NT2/D1 (cell line): Measurements from ENCODE around the gene CDH16.
"Not testable (repeated sequence)": the region's sequence is repeated elsewhere in the genome, so short reads cannot be mapped to it uniquely, and the experiment has no call there.

Experiments
- DNase-seq: peaks from one replicate; pipeline ENCODE4 v3.0.0-alpha.2; 2011; ENCODE audit warnings: low read depth, low spot score
- H3K27me3 ChIP-seq: 2 replicates; pipeline ENCODE4 v1.6.0; 2011; ENCODE audit warnings: mild to moderate bottlenecking; ENCODE audit not compliant: insufficient read length, insufficient read depth
- H3K36me3 ChIP-seq: 2 replicates; pipeline ENCODE4 v1.6.1; 2011; ENCODE audit warnings: mild to moderate bottlenecking, low read length, mixed read lengths; ENCODE audit not compliant: insufficient read depth, insufficient read length
- H3K4me1 ChIP-seq: 2 replicates; pipeline ENCODE4 v1.5.1; 2011; ENCODE audit not compliant: insufficient read depth, insufficient read length
- H3K4me3 ChIP-seq: 2 replicates; pipeline ENCODE4 v1.5.1; 2011; ENCODE audit warnings: low read depth; ENCODE audit not compliant: insufficient read length
- H3K9ac ChIP-seq: 2 replicates; pipeline ENCODE4 v1.6.0; 2011; ENCODE audit warnings: low read depth; ENCODE audit not compliant: insufficient read length
- H3K9me3 ChIP-seq: 2 replicates; pipeline ENCODE4 v1.5.1; 2011; ENCODE audit warnings: mild to moderate bottlenecking, low read length; ENCODE audit not compliant: insufficient read depth
- SUZ12 ChIP-seq: IDR thresholded peaks from 2 replicates; pipeline ENCODE4 v1.6.1; 2011; ENCODE audit not compliant: insufficient read length, insufficient read depth; ENCODE audit errors: extremely low read depth
- YY1 ChIP-seq: IDR thresholded peaks from 2 replicates; pipeline ENCODE4 v1.6.1; 2011; ENCODE audit not compliant: insufficient read length, insufficient read depth
- ZNF274 ChIP-seq: IDR thresholded peaks from 2 replicates; pipeline ENCODE4 v1.6.1; 2011; ENCODE audit warnings: mild to moderate bottlenecking, low read depth, low read length

Gene CDH16

GRCh38 chr16:66948134-66948836 lies 29.6 kb upstream of the CDH16 start:
- no peak for DNase-seq
- peak overlapping the region; percentile 19 for H3K4me3 ChIP-seq
- peaks cover 31% of the 10 kb centered on the region for H3K27me3 ChIP-seq

GRCh38 chr16:66947302-66948065 lies 28.8 kb upstream of the CDH16 start:
- Histone ChIP-seq H3K9ac (peak overlapping the region; percentile 46), H3K4me3 (peak overlapping the region; percentile 35), H3K9me3 (peaks cover 11% of the 10 kb centered on the region), H3K27me3 (peaks cover 31% of the 10 kb centered on the region), H3K4me1 (peaks cover 7% of the 10 kb centered on the region), H3K36me3 (peaks cover 16% of the 10 kb centered on the region)
- TF ChIP-seq SUZ12 (no peak), YY1 (no peak), ZNF274 (no peak)
- peak; percentile 78 for DNase-seq

More at GRCh38 chr16:66948134-66948836, 29.6 kb upstream of the CDH16 start:
- Histone ChIP-seq H3K4me1 (peaks cover 7% of the 10 kb centered on the region), H3K9ac (no peak overlapping the region), H3K9me3 (peaks cover 11% of the 10 kb centered on the region), H3K36me3 (peaks cover 8% of the 10 kb centered on the region)
- TF ChIP-seq ZNF274 (no peak), SUZ12 (no peak), YY1 (no peak)

- Histone ChIP-seq H3K9me3 (peaks cover 11% of the 10 kb centered on the region), H3K36me3 (peaks cover 22% of the 10 kb centered on the region), H3K4me3 (no peak overlapping the region), H3K9ac (no peak overlapping the region), H3K27me3 (peaks cover 31% of the 10 kb centered on the region), H3K4me1 (peaks cover 7% of the 10 kb centered on the region)
- TF ChIP-seq SUZ12 (no peak), ZNF274 (no peak), YY1 (no peak)
- no peak for DNase-seq
These were observed 28.3 kb upstream of the CDH16 start for GRCh38 chr16:66946974-66947301.

GRCh38 chr16:66946541-66946940 lies 27.9 kb upstream of the CDH16 start:
- Histone ChIP-seq H3K9ac (no peak overlapping the region), H3K36me3 (peaks cover 26% of the 10 kb centered on the region)
- TF ChIP-seq ZNF274 (no peak), SUZ12 (no peak)

GRCh38 chr16:66945939-66946338 lies 27.3 kb upstream of the CDH16 start:
- no peak for DNase-seq
- H3K4me1 ChIP-seq, result peaks cover 7% of the 10 kb centered on the region
- no peak for TF ChIP-seq YY1
- no peak for TF ChIP-seq ZNF274
- TF ChIP-seq SUZ12, result no peak

More at GRCh38 chr16:66946541-66946940, 27.9 kb upstream of the CDH16 start:
- no peak overlapping the region for H3K4me3 ChIP-seq
- H3K9me3 ChIP-seq, result peaks cover 7% of the 10 kb centered on the region
- peaks cover 31% of the 10 kb centered on the region for H3K27me3 ChIP-seq
- no peak for DNase-seq
- peaks cover 7% of the 10 kb centered on the region for H3K4me1 ChIP-seq

GRCh38 chr16:66944971-66945370 lies 26.3 kb upstream of the CDH16 start:
- peaks cover 42% of the 10 kb centered on the region for H3K36me3 ChIP-seq
- DNase-seq, H3K9ac ChIP-seq, H3K4me3 ChIP-seq, H3K4me1 ChIP-seq, H3K9me3 ChIP-seq: not testable (repeated sequence)
- peaks cover 28% of the 10 kb centered on the region for H3K27me3 ChIP-seq

More at GRCh38 chr16:66945939-66946338, 27.3 kb upstream of the CDH16 start:
- Histone ChIP-seq H3K36me3 (peaks cover 32% of the 10 kb centered on the region), H3K9me3 (0 out of 2 replicates have a peak, but pooled peaks cover under 1% of the 10 kb centered on the region), H3K27me3 (peaks cover 31% of the 10 kb centered on the region), H3K4me3 (no peak overlapping the region), H3K9ac (no peak overlapping the region)

- TF ChIP-seq YY1 (no peak), ZNF274 (no peak), SUZ12 (no peak)
- DNase-seq, result no peak
- no peak overlapping the region for H3K4me3 ChIP-seq
- H3K9me3 ChIP-seq, result no peaks in the 10 kb centered on the region
- peaks cover 51% of the 10 kb centered on the region for H3K36me3 ChIP-seq
- peaks cover 19% of the 10 kb centered on the region for H3K27me3 ChIP-seq
- H3K9ac ChIP-seq, result no peak overlapping the region
- H3K4me1 ChIP-seq, result peaks cover 7% of the 10 kb centered on the region
These were observed 25.4 kb upstream of the CDH16 start for GRCh38 chr16:66944054-66944441.
